Activated effector memory CD4-positive, alpha-beta T cell treated with Interleukin-2 at 50 U/mL for 16 hours (primary cell): Measurements from ENCODE around the gene EYS.
"Not testable (repeated sequence)": the region's sequence is repeated elsewhere in the genome, so short reads cannot be mapped to it uniquely, and the experiment has no call there.

Experiments used
- DNase-seq: peaks from one replicate; pipeline ENCODE4 v3.0.0-alpha.2; 2020

Gene EYS

GRCh38 chr6:63926950-63927927, 1779.8 kb downstream of the EYS start:
- no peak for DNase-seq

DNA sequence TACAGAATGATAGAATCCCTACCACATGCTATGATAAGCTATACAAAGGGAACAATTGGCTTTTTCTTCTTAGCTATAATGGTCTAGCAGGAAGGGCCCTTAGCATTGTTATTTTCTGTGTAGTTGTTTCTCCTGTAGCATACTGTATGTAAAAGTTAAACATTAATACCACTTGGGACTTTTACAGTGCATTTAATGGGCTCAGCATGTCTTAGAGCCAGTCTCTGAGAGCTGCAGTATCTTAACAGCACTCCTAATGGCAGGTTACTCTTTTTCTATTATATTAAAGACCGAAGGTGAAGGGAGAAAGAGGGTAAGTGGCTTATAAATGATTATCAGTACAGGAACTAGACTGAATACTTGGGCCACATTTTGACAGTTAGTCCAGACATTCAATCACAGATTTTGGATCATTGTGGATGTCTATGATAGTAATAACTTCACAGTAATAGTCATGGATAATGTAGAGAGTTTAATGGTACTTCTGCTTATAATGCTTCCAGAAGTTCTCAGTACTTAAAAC, 1780.7 kb downstream of the EYS start:
- DNase-seq, result no peak

- DNase-seq, result no peak
Observed at GRCh38 chr6:63923139-63923739, 1783.8 kb downstream of the EYS start.

GRCh38 chr6:63919556-63920110, 1787.4 kb downstream of the EYS start:
- no peak for DNase-seq

- DNase-seq, result no peak
Observed at GRCh38 chr6:63912887-63913286, 1794.1 kb downstream of the EYS start.

GRCh38 chr6:63910863-63911551, 1796.0 kb downstream of the EYS start:
- DNase-seq, result no peak

DNA sequence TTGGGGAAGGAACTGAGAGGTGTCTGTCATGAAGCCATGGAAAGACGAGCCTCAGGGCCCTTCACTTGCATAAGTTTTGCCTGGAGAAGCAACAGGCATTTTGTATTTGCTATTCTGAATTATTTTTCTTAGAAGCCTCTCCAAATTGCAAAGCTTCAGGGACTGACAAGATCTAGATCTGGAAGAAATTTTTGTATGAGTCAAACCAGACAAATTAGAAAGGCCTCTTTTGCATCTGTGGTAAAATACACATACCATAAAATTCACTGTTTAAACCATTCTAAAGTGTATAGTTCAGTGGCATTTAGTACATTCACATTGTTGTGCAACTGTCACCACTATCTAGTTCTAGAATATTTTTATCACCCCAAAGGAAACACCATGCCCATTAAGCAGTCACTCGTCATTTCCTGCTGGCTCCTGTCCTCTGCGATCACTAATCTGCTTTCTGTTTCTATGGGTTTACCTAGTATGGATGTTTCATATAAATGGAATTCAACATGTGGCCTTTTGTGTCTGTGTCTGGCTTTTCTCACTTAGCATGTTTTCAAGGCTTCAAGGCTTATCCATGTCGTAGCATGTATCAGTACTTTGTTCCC, 1802.3 kb downstream of the EYS start:
- DNase-seq, result no peak

GRCh38 chr6:63899550-63899949, 1807.5 kb downstream of the EYS start:
- no peak for DNase-seq

DNA sequence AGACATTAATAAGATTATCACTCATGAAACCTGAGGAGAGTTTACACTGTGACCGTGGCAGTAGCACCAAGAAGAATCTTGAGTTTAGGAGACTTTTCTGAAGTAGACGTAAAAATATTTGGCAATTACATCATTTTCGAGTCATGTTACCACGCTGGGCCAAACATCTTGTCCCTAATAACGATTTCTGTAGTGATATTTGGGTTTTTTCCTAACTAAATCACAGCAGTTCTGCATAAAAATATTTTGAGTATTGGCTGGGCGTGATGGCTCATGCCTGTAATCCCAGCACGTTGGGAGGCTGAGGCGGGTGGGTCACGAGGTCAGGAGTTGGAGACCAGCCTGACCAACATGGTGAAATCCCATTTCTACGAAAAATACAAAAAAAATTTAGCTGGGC, 1809.1 kb downstream of the EYS start:
- no peak for DNase-seq

GRCh38 chr6:63897459-63897858, 1809.6 kb downstream of the EYS start:
- DNase-seq, result no peak

GRCh38 chr6:63888416-63888815, 1818.6 kb downstream of the EYS start:
- no peak for DNase-seq

GRCh38 chr6:63887804-63888203, 1819.2 kb downstream of the EYS start:
- DNase-seq, result not testable (repeated sequence)

- DNase-seq, result no peak
Observed at GRCh38 chr6:63887002-63887751, 1819.8 kb downstream of the EYS start.

GRCh38 chr6:63886341-63886740, 1820.7 kb downstream of the EYS start:
- DNase-seq, result no peak

DNA sequence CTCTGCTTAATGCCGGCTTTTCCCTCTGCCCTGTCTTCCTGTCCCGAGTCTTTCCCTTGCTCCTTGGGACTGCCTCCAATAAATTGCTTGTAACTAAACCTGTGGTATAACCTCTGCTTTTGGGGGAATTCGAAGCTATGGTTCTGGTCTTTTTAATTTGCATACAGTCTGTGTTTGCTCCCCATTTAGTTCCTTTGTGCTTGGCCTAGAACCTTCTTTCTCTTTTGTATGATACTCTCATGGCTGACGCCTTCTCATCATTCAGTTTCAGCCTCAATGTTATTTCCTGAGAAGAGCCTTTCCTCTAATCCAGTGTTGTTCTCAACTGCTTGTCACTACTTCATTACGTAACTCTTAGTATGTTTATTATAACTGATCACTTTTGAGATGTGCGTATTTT, 1823.4 kb downstream of the EYS start:
- no peak for DNase-seq

- DNase-seq, result no peak
Observed at GRCh38 chr6:63882208-63882607, 1824.8 kb downstream of the EYS start.

DNA sequence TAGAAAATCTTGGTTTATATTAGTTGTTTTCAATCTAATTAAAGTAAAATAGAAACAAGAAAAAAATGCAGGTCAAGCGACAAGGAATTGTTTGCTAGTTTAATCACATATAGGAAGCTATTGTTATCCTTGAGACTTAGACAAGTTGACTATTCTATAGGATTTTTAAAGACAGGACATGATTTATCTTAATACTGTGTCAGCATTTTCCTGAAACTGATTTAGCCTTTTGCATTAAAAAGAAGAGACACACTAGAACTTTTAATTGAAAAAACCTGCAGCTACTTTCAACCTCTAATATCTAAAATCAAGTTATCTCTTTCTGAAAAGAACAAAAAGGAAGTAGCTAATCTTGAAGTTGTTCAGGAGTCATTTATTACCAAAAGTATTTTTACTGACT, 1825.2 kb downstream of the EYS start:
- no peak for DNase-seq

DNA sequence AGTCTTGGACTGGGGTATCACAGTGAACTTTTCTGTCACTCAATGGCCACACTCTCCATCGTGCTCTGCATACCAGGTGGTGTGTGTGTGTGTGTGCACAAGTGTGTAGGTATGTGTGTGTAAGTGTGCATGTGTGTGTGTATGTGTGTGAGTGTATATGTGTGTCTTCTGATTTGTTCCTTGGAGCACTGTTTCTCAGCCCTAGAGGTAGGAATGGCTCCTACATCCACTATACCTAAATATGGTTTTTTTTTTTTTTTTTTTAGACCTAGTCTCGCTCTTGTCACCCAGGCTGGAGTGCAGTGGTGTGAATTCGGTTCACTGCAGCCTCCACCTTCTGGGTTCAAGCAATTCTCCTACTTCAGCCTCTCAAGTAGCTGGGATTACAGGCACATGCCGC, 1834.8 kb downstream of the EYS start:
- DNase-seq, result no peak

DNA sequence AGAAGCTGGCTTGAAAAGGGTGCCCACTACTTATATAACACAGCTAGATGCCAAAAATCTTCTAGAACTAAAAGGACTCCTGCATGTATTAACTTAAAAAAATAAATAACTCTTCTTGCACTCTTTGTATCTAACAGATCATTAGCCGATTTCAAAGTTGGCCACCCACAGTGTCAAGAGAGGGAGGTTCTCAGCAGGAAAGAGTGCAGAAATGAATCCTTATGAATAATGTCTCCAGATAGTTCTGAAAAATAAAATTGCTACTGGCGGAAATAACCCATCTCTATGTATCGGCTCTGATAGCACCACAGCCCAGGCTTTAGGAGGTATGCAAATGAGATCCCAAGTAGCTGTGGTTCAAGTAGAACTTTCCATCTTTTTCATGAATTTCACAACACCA, 1838.7 kb downstream of the EYS start:
- no peak for DNase-seq

DNA sequence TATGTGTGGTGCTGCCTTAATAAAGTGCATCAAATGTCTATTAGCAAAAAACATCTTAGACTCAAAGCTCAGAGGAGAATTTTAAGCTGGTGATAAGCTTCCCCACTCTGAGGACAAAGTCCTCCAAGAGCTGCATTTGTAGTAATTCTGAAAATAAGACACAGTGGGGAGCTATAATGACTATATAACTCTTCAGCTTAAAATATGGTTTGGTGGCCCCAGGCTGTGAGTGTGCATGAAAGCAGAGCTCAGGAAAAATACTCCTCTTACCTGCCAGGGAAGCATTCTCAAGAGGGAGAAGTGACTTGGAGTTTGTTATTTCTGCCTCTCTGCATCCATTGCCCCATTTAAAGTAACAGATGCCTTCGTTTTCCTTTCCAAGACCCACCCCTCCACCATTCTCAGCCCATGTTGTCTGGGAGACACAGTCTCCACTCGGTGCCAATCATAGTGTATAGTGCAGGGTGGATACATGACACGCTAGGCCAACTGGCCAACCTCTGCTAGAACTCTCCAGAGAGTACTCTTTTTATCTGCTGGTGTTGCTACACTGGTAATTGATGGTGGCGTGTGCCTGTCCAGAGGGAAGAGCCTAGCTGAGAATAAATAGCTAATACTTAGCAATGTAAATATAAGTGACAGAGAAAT, 1842.2 kb downstream of the EYS start:
- DNase-seq, result no peak

DNA sequence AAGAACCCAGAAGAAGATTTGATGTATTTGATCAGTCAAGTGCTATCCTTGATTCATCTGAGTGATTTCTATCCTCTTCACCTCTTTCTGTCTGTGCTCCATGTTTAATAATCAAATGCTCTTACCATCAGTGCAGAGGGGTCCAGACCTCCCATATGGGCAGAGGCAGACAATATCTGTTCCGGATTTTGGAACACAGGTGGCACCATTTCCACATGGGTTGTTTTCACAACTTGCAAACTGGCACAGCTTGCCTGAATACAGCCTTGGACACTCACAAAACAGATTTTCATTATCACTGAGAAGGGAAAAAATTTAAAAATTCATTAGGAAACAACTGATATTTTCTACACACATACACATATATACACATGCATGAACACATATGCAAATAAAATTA, 1843.0 kb downstream of the EYS start:
- no peak for DNase-seq
